Prostate gland (tissue), 2 donors: ENCODE results near the gene SLC34A3. TPM values are rescaled to one million over a fixed set of nuclear protein-coding genes. Genes with fewer than 3 reads are reported as not detected.

Experiments used
- DNase-seq: peaks from one replicate; pipeline ENCODE4 v3.0.0-alpha.2; 2019; ENCODE audit warnings: low spot score
- H3K27ac ChIP-seq, 2 donors: fragments of 200-600 bp; sonication (generic); 2 replicates each; pipeline ENCODE4 v1.5.1; 2017 to 2019
- H3K27me3 ChIP-seq: fragments of 200-600 bp; sonication (generic); replicated peaks from 2 replicates; pipeline ENCODE4 v1.5.1; 2019; ENCODE audit not compliant: insufficient read depth
- H3K36me3 ChIP-seq, 2 donors: fragments of 200-600 bp; sonication (generic); 1 replicate in 1 of 2; 2 replicates in 1 of 2; pipeline versions ENCODE4 v1.5.1 to v1.8.1; 2017 to 2019
- H3K4me1 ChIP-seq: fragments of 200-600 bp; sonication (generic); replicated peaks from 2 replicates; pipeline ENCODE4 v1.5.1; 2019
- H3K4me3 ChIP-seq, 2 donors: fragments of 200-600 bp; sonication (generic); 2 replicates each; pipeline ENCODE4 v1.5.1; 2017 to 2019
- H3K9me3 ChIP-seq: fragments of 200-600 bp; sonication (generic); 2 replicates; pipeline ENCODE4 v1.5.1; 2017
- CTCF ChIP-seq, 4 experiments: fragments of 200-600 bp in 2 of 4; fragments of 450-650 bp in 2 of 4; sonication (generic) in 2 of 4; IDR thresholded peaks; 1 replicate in 3 of 4; 2 replicates in 1 of 4; pipeline ENCODE4 v1.5.1; 2016 to 2019; ENCODE audit warnings: antibody characterized with exemption in 4 of 4, mild to moderate bottlenecking in 2 of 4, moderate library complexity in 2 of 4
- POLR2A ChIP-seq: fragments of 450-650 bp; IDR thresholded peaks from one replicate; pipeline ENCODE4 v1.6.1; 2016; ENCODE audit warnings: antibody characterized with exemption, mild to moderate bottlenecking
- POLR2AphosphoS5 ChIP-seq: sonication (generic); formaldehyde crosslinking; IDR thresholded peaks from one replicate; pipeline ENCODE4 v1.6.1; 2017; ENCODE audit warnings: antibody characterized with exemption
- WGBS: methylation state at CpG from one replicate; pipeline ENCODE4 v1.1.5; 2018; 5-methylcytosine and 5-hydroxymethylcytosine counted together
- intact Hi-C: fragments of 100-400 bp; cut with DNase I; formaldehyde crosslinking; loops from one replicate; pipeline ENCODE4 v1.14.2; 2022
- total RNA-seq, 2 donors: library from RNA; depleted of rRNA; stranded (reverse); fragments of >200 nt; gene quantifications; one replicate each; pipeline ENCODE4 v1.1.0, GENCODE V29; 2016

Gene SLC34A3
- total RNA-seq, 2 donors from 2014 or later, result 0.57 TPM; not detected in 1

- Histone ChIP-seq H3K36me3 (peaks cover 19 to 33% of the 10 kb centered on the region in 2 donors), H3K9me3 (no peaks in the 10 kb centered on the region), H3K4me3 (no peak overlapping the region), H3K4me1 (peaks cover 25% of the 10 kb centered on the region), H3K27ac (no peak overlapping the region), H3K27me3 (no peaks in the 10 kb centered on the region)
- WGBS, result 93% methylated on average over 48 of the region's 48 CpGs
- intact Hi-C loops, result no loop called here
- TF ChIP-seq POLR2A (no peak), CTCF (IDR thresholded peaks at IDR 0.05) (no peak), POLR2AphosphoS5 (no peak)
- DNase-seq, result no peak
These were observed 45.6 kb upstream of the SLC34A3 start for GRCh38 chr9:137184881-137185660.

GRCh38 chr9:137185921-137186320, 44.8 kb upstream of the SLC34A3 start:
- no peak for DNase-seq
- Histone ChIP-seq H3K27ac (no peak overlapping the region), H3K27me3 (no peaks in the 10 kb centered on the region), H3K9me3 (no peaks in the 10 kb centered on the region), H3K36me3 (peaks cover 14 to 25% of the 10 kb centered on the region in 2 donors), H3K4me1 (peaks cover 27% of the 10 kb centered on the region), H3K4me3 (no peak overlapping the region)
- TF ChIP-seq POLR2AphosphoS5, result no peak
- TF ChIP-seq CTCF (IDR thresholded peaks at IDR 0.05), result no peak
- WGBS, result 92% methylated on average over 18 of the region's 19 CpGs
- intact Hi-C loops, result no loop called here

GRCh38 chr9:137186385-137186784, 44.3 kb upstream of the SLC34A3 start:
- TF ChIP-seq POLR2A, result no peak
- TF ChIP-seq CTCF (IDR thresholded peaks at IDR 0.05), result no peak
- no peak for TF ChIP-seq POLR2AphosphoS5
- DNase-seq, result no peak
- Histone ChIP-seq H3K27me3 (no peaks in the 10 kb centered on the region), H3K9me3 (no peaks in the 10 kb centered on the region), H3K36me3 (peaks cover 10 to 22% of the 10 kb centered on the region in 2 donors), H3K27ac (no peak overlapping the region), H3K4me1 (peaks cover 27% of the 10 kb centered on the region), H3K4me3 (no peak overlapping the region)
- 76% methylated on average over 5 of the region's 6 CpGs for WGBS
- intact Hi-C loops, result no loop called here

- intact Hi-C loops, result no loop called here
- WGBS, result 80% methylated on average over 13 of the region's 15 CpGs
- Histone ChIP-seq H3K27ac (no peak overlapping the region), H3K4me1 (peaks cover 27% of the 10 kb centered on the region), H3K4me3 (peak overlapping the region; percentile 73 to 97), H3K36me3 (peaks cover 10 to 16% of the 10 kb centered on the region in 2 donors), H3K9me3 (no peaks in the 10 kb centered on the region), H3K27me3 (no peaks in the 10 kb centered on the region)
- DNase-seq, result no peak
- no peak for TF ChIP-seq POLR2AphosphoS5
- no peak for TF ChIP-seq POLR2A
- no peak for TF ChIP-seq CTCF (IDR thresholded peaks at IDR 0.05)
These were observed 43.3 kb upstream of the SLC34A3 start for GRCh38 chr9:137187386-137187785.

- H3K4me1 ChIP-seq, result peaks cover 27% of the 10 kb centered on the region
- H3K36me3 ChIP-seq, result peaks cover 7 to 9% of the 10 kb centered on the region in 2 donors
- H3K9me3 ChIP-seq, result no peaks in the 10 kb centered on the region
- DNase-seq, result no peak
- no peak for TF ChIP-seq CTCF (IDR thresholded peaks at IDR 0.05)
- TF ChIP-seq POLR2AphosphoS5, result no peak
- no peak for TF ChIP-seq POLR2A
- H3K27ac ChIP-seq, result peak overlapping the region; percentile 77 to 94
- H3K4me3 ChIP-seq, result peak overlapping the region; percentile 73 to 97
- intact Hi-C loops, result no loop called here
- H3K27me3 ChIP-seq, result no peaks in the 10 kb centered on the region
- under 1% methylated on average over 31 of the region's 31 CpGs for WGBS
These were observed 42.6 kb upstream of the SLC34A3 start for GRCh38 chr9:137188086-137188489.
